HL-60 (cell line): Measurements from ENCODE around the gene MAPRE3.
"Not testable (repeated sequence)": the region's sequence is repeated elsewhere in the genome, so short reads cannot be mapped to it uniquely, and the experiment has no call there.

Experiments used
- DNase-seq, 2 experiments: peaks; one replicate each; pipeline ENCODE4 v3.0.0-alpha.2; 2010 to 2020; ENCODE audit warnings: low read depth in 1 of 2, low spot score in 1 of 2
- H3K27ac ChIP-seq: fragments of 250-450 bp; sonication (Bioruptor Pico); replicated peaks from 2 replicates; pipeline ENCODE4 v1.5.1; 2020; ENCODE audit warnings: mild to moderate bottlenecking, moderate library complexity
- H3K27me3 ChIP-seq: fragments of 250-450 bp; sonication (Bioruptor Pico); 2 replicates; pipeline ENCODE4 v1.5.1; 2021; ENCODE audit warnings: mild to moderate bottlenecking, moderate library complexity; ENCODE audit not compliant: insufficient read depth, poor library complexity, severe bottlenecking
- H3K4me3 ChIP-seq: replicated peaks from 2 replicates; pipeline ENCODE4 v1.5.1; 2011; ENCODE audit warnings: mild to moderate bottlenecking, control low read depth, low read length; ENCODE audit not compliant: insufficient read depth
- CTCF ChIP-seq: IDR thresholded peaks from one replicate; pipeline ENCODE4 v1.5.1; 2011; ENCODE audit warnings: low read length, control low read depth, inconsistent platforms; ENCODE audit not compliant: insufficient read depth
- GABPA ChIP-seq: IDR thresholded peaks from 2 replicates; pipeline ENCODE4 v1.6.1; 2012; ENCODE audit warnings: low read depth
- POLR2AphosphoS5 ChIP-seq: IDR thresholded peaks from 2 replicates; pipeline ENCODE4 v1.6.1; 2012; ENCODE audit warnings: low read depth
- REST ChIP-seq: IDR thresholded peaks from 2 replicates; pipeline ENCODE4 v1.6.1; 2012; ENCODE audit warnings: low read depth; ENCODE audit not compliant: insufficient replicate concordance
- SPI1 ChIP-seq: IDR thresholded peaks from 2 replicates; pipeline ENCODE4 v1.6.1; 2012; ENCODE audit warnings: low read depth, mild to moderate bottlenecking, borderline replicate concordance
- long read RNA-seq: library from polyadenylated mRNA; unstranded; transcript quantifications from one replicate; pipeline ENCODE4 v2.0.0, GENCODE V29; 2020

MAPRE3 gene
- long read RNA-seq, partial matches to known transcripts = 0 of 3 reads
- long read RNA-seq, other reads (novel, unspliced or antisense) = 1 of 3 reads

- H3K27ac ChIP-seq = no peak within 1 kb of the TSS
- peak within 1 kb of the TSS; percentile 65 for H3K4me3 ChIP-seq
- DNase-seq = peak; percentile 61
- H3K27me3 ChIP-seq = peaks cover 6% of the 10 kb centered on the region
- no peak for TF ChIP-seq POLR2AphosphoS5
- TF ChIP-seq REST = no peak
- no peak for TF ChIP-seq CTCF
- TF ChIP-seq GABPA = no peak
- no peak for TF ChIP-seq SPI1
Observed at GRCh38 chr2:26970244-26970927, at the start of gene MAPRE3. MAPRE3 (plus strand) TSS chr2:26970637; CDS start chr2:27022219, 51,582 bp downstream.

GRCh38 chr2:26921323-26921722 is 49.1 kb upstream of the MAPRE3 start:
- Histone ChIP-seq H3K4me3 (no peak overlapping the region), H3K27ac (no peak overlapping the region), H3K27me3 (no peaks in the 10 kb centered on the region)
- DNase-seq = no peak
- TF ChIP-seq SPI1 = no peak
- TF ChIP-seq CTCF = no peak
- TF ChIP-seq POLR2AphosphoS5 = no peak
- no peak for TF ChIP-seq REST
- TF ChIP-seq GABPA = no peak

- Histone ChIP-seq H3K27ac (no peak overlapping the region), H3K27me3 (no peaks in the 10 kb centered on the region), H3K4me3 (no peak overlapping the region)
- peak; percentile 30 to 77 for DNase-seq
- TF ChIP-seq CTCF = peak; percentile 78
- no peak for TF ChIP-seq REST
- peak; percentile 36; the same call in 1 of the 2 replicates for TF ChIP-seq SPI1
- no peak for TF ChIP-seq POLR2AphosphoS5
- TF ChIP-seq GABPA = no peak
Observed at GRCh38 chr2:26922405-26923188, 47.8 kb upstream of the MAPRE3 start.

- not testable (repeated sequence) for DNase-seq, H3K4me3 ChIP-seq
Observed at GRCh38 chr2:26923189-26923466, 47.3 kb upstream of the MAPRE3 start.

More at GRCh38 chr2:26923189-26923466, 47.3 kb upstream of the MAPRE3 start:
- not testable (repeated sequence) for H3K27me3 ChIP-seq, H3K27ac ChIP-seq
